GM18511 (cell line): Measurements from ENCODE around the gene NKX1-1.
"Not testable (repeated sequence)": the region's sequence is repeated elsewhere in the genome, so short reads cannot be mapped to it uniquely, and the experiment has no call there.

Experiments
- ATAC-seq: cut with Tn5 transposase; IDR thresholded peaks from one replicate; pipeline ENCODE4 v1.9.1; 2021; ENCODE audit warnings: mild to moderate bottlenecking, moderate library complexity; ENCODE audit not compliant: unreplicated experiment

Gene NKX1-1

DNA sequence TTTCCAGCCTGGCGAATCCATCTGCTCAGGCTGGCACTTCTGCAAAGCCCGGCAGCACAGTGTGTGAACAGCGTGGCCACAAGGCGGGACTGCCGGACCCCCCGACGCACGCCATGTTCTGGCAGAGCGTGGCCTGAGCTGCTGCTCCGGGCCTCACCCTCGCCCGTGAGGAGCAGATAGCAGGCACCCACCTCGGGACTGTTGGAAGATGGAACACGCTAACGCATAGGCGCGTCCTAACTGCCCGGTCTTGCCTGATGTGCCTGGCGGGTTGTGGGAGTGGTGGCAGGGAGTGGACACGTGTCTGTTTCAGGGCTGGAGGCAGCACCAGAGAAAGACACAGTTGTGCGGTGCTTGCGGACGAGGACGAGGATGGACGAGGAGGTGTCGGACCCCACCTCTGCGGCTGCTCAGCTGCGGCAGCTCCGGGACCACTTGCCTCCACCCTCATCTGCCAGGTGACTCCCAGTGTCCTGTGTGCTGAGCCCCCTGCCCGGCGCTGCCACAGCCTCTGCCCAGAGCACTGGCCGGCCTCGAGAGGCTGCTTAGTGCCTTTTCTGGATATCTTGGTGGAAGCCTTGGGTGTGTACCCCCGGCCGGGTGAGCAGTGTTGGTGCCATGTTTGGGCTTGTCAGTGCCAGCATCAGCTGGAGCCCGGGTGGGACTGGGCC is 31.1 kb downstream of the NKX1-1 start:
- no peak for ATAC-seq

DNA sequence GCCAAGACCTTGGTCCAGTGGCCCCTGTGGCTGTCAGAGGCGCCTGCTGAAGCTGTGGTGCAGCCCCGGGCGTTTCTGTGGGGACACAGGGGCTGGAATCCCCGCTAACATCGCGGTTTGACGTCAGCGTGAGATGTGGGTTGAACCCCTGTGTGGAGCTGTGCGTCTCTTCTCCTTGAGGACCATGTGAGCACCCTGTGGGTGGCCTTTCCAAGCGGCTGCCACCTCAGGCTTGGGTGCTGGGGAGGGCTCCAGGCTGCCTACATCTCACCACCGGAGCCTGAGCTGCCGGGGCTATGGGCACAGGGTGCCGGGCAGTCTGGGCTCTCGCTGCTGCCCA is 31.6 kb downstream of the NKX1-1 start:
- ATAC-seq, result no peak

DNA sequence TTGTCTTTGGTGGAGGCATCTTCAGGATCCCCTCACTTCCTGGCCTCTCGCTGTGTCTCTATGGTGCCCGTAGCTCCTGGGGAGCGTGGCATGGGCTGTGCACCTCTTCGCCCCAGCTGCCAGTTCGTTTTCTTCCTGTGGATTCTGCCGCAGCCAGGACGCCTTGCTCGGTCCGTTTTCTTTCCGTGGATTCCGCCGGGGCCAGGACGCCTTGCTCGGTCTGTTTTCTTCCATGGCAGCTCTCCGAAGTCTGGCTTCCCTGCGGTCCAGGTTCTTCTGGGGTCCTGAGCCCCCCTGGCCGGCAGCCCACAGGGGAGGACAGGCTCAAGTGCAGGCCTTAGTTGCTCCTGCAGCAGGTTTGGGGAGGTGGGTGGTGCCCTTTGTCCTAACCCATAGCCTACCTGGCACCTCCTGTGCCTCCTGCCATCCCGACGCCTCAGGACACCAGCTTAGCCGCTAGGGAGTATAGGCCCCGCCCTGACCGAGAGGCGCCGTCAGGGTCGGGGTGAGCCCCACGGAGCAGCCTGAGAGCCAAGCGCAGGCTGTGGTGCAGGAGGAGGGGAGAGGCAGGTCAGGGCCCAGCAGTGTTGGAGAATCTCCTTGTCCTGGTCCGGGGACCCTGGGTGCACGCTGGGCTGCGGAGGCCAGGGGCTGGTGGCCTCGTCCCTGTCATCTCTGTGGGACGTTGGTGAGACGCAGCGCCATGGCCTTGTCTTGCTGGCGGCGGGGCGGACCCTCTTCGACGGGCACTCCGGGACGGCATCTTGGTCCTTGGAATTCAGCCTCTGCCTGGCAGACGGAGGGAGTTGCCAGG is 32.1 kb downstream of the NKX1-1 start:
- no peak for ATAC-seq

DNA sequence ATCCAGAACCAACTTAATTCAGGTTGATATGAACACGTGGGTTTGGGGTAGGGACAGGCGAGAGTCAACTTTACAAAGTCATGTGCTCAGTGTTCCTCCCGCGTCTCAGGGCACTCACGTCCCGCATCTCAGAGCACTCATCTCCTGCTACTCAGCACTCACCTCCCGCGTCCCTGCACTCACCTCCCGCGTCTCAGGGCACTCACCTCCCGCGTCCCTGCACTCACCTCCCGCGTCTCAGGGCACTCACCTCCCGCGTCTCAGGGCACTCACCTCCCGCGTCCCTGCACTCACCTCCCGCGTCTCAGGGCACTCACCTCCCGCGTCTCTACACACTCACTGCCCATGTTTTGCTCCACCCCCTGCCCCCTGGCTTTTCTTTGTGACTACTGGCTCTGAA is 33.7 kb downstream of the NKX1-1 start:
- not testable (repeated sequence) for ATAC-seq

DNA sequence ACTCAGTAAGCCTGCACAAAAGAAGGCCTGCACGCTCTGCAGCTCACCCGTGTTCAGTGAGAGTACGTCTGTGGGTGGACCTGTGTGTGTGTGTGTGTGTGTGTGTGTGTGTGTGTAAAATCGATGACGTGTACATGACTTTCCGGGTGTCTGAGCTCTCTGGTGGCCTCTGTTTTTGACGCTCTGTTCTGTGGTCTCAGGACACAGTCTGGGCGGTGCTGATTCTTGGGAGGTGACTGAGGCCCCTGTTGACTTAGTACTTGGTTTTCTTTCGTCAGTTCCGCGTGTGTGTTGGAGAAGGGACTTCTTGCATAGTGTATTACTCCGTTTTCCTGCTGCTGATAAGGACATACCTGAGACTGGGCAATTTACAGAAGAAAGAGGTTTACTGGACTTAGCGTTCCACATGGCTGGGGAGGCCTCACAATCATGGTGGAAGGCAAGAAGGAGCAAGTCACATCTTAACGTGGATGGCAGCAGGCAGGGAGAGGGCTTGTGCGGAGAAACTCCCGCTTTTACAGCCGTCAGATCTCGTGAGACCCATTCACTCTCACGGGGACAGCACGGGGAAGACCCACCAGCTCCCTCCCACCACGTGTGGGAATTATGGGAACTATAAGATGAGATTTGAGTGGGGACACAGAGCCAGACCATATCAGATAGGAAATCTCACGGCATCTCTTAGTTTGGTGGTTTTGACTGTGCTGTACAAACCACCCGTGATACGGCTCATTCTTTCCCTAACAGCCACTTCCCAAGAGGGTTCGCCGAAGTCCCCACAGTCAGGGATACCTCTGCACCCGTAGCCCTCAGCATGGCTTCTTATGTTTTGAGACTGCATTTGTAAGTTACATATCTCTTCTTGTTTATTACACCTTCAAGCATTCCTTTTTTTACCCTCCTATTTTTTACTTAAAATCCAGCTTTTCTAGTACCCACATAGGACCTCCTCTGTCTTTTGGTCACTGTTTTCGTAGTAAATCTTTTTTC is 34.8 kb downstream of the NKX1-1 start:
- no peak for ATAC-seq

DNA sequence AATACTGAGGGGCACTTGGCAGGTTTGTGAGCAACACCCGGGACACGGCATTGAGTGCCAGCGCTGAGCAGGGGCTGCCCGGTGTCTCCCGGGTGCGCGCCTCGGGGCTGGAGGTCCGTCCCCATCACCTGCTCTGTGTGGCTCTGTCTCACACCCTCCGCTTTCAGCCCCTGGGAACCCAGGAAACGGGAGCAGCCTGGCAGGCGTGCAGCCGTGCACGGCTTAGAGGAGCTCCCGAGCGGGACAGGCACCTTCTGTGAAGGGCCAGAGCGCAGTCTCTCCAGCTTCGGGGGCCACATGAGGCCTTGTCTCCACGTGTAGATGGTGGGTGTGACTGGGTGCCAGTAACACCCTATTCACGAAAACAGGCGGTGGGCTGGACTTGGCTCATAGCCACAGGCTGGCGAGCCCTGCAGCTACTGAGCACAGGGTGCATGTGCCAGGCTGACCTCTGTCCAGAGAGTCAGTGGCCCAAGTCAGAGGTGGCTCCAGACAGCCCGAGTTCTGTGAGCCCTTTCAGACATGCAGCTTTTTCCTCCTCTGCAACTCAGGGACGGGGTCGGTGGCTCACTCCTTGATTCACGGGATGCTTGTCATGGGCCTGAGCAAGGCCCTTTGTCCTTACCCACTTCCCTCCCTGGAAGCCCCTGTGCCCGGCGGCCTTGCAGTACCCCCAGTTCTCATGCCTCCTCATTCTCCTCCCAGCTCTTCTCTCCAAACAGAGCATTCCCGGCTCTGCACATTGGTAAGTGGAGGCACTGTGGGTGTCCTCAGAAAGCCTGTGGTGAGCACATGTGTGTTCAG is 35.7 kb downstream of the NKX1-1 start:
- ATAC-seq, result no peak

DNA sequence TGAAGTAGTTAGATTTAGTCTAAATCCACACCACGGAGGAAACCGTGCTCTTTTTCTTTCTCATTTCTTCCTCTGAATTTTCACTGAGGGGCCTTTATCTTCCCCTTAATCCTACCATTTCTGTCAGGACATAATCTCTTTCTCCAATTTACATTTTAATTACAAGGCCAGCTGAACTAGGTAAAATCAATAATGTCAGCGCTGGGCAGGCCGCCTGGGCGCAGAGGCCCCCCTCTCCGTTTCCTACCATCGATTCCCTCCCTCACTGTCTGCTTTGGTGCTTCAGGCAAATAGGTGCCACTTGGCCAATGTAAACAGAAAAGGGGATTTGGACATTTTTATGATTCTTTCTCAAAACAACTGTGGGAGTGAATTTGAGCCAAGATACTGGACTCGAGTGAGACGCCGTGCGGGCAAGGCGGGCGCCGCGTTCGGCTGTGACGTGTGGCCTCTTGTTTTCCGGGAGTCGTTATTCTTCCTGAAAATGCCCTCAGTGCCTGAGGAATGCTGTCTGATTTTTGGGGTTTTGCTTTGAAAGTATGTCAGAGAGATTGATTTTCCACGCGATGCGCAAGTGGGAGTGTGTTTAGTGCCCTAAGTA is 36.7 kb downstream of the NKX1-1 start:
- ATAC-seq, result no peak

DNA sequence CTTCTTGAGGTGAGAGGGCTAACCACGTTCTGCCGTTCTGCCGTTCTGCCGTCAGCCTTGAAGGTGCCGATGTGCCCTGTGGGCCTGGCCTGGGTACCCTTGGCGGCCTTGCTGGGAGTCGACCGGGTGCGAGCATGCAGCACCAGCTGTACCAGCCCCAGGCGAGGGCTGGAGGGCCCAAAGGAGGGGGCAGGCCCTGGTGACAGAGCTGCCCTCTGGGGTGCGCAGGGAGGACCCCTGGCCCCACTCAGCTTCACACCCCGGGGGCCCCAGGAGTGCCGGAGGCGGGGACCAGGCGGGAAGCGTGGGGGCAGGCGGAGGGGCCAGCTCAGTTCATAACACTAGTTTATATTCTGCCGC is 37.2 kb downstream of the NKX1-1 start:
- ATAC-seq, result no peak

DNA sequence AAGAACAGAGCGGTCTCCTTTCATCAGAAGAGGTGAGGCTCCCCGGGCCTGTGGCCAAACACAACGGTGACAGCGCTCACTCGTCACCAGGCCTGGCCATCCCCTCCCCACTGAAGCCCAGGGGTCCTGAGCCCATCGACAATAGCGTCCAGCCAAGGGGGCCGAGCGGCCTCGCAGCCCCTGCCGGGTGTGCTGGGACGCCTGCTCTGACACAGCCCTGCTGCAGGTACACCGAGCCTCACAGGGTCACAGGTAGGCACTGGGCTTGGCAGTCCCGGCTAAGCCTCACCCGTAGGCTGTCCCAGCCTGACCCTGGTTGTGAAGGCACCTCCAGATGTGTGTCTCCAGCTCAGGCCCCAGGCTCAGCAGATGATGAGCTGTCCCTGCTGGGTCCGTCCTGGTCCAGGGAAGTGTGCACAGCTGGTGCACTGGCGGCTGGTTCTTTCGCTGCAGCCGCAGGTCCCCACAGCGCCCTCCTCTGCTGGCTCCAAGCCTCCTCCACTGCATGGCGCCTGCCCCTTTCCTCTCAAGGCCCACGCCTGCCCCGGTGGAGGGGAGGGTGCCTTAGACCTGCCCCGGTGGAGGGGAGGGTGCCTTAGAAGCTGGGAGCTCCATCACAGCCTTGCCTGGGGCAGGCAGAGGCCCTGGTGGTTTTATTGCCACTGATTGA is 37.7 kb downstream of the NKX1-1 start:
- ATAC-seq, result no peak

DNA sequence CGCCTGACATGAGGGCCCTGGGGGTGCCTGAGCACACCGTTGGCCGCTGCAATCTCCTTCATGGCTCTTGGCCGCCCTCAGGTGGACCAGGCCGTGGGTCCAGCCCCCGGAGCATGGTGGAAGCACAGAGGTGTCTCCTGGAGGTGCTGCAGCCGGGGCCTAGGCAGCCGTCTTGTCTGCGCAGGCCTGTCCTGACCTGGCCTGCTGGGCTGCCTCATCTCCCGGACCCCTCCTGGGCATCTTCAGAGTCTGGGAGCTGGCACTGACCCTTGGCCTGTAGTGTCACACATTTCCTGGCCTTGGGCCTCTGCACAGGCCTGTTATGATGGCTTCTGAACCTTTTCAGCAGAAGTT is 38.3 kb downstream of the NKX1-1 start:
- no peak for ATAC-seq

DNA sequence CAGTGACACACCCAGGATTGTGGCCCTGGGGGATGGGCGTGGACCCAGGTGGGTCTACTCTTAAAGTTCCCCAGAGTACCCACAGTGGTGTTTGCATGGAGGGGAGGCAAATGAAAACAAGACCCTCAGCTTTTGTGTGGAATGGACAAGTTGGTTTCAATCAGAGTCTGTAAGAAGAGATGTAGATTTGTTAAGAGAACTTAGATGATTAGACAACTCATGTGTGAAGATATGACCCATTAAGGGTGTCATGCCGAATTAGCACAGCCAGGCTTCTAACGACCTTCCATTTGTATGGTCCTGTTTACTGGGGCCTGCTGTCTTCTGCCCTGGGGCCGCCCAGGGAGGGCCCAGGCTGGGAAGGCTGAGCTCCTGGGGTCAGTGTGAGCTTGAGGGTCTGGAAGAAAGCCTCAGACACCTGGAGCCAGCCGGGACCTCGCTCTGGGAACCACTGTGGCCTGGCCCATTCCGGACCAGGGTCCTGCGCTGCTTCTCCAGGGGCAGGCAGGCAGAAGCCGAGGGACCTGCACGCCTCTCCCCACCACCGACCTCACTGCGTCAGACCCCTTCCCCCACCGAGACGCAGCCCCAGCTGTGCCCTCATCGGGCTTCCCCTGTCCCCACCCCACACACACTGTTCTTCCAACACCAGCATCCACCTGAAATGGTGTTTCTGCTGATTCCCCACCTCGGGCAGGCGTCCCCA is 38.9 kb downstream of the NKX1-1 start:
- ATAC-seq, result no peak

DNA sequence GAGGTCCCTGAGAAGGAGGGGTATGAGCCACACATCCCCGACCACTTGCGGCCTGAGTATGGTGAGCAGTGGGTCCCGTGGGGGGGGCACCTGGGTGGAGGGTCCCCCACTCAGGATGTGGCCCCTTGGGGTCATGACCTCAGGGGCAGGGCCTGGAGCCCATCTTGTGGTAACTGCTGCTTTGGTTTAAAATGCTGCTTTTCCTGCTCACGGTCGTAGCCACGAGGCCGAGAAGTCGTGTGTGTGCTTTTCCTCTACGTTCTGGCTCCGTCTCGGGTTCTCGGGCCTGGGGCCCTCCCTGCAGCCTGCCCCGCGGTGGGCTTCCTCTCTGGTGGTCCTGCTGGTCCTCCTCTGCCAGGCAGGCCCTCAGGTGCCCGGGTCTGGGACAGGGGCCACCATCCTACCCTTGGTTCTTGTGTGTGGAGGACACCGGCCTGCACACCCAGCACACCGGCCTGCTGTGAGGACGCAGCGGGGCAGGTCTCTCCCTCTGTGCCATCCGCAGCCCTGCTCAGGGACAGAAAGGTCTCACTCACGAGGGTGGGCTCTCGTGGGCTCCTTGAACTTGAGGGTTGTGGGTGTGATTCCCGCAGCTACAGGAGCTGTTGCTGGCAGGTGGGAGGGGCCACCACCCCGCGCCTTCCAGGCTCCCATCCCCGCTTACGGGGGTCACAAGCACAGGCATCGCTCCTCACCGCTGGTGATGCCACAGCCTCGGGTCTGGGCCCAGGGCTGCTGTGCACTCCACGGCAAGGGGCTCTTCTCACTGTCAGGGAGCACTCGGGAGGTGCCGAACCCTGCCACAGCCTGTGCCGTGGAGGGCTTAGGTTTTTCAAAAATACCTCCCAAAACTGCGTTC is 39.6 kb downstream of the NKX1-1 start:
- no peak for ATAC-seq

DNA sequence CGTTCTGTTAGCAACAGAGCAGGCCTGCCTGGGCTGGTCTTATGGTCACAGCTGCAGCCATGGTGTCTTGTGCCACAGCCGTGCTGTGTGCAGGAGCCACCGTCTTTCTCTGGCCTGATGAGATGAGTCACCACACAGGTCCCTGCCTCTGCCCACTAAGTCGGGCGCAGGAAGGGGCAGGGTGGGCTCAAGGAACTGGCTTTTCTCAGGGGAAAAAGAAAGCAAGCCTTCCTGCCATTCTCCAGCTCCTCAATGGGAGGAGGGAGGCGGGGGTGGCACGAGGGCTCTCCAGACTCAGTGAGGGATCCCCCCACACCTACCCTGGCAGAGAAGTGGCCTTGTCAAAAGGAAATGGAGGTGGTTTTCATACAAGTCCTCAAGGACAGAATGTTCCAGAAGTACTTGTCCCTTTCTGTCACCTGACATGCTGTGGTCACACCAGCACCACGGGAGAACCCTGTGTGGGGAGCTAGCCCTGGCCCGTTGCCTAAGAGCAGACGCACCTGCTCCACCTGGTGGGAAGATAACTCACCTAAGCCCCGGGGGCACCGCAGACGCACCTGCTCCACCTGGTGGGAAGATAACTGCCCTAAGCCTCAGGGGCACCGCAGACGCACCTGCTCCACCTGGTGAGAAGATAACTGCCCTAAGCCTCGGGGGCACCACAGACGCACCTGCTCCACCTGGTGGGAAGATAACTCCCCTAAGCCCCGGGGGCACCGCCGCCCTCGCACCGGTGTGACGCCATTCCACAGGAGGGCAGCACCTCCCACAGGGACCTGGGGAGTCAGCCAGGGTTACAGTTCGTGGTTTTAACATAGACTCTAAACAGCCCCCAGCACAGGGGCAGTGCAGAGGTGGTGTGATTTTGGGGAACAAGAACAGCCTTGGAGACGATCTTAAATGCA is 40.7 kb downstream of the NKX1-1 start:
- ATAC-seq, result no peak

DNA sequence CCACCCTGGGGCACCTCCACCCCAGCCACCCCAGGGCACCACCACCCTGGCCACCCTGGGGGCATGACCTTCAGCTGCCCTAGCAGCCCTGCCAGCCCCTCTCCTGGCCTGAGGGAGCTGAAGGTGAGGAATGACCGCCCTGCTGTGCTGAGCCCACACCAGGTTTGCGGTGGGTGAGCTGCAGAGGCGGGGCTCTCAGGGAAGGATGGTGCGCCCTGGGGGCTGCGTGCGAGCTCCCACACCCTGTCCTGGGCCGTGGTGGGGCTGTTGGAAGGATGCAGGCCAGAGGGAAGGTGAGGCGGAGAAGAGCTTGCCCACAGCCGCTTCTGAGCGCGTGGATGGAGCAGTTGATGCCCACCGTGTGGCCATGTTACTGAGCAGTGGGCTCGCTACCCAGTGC is 41.5 kb downstream of the NKX1-1 start:
- ATAC-seq, result no peak

DNA sequence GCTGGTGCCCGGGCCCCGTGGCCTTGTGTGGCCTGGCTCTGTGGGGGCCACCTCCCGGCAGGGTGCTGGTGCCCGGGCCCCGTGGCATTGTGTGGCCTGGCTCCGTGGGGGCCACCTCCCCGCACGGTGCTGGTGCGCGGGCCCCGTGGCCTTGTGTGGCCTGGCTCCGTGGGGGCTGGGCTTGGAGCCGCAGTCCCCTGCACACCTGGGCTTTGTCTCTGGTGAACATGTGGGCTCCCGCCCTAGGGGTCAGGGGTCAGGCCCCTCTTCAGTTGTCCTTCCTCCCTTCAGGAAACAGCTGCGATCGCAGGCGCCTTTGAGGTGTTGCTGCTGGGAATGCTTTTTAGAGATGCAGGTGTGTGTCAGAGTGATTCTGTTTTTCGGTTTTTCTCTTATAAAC is 42.0 kb downstream of the NKX1-1 start:
- ATAC-seq, result no peak

DNA sequence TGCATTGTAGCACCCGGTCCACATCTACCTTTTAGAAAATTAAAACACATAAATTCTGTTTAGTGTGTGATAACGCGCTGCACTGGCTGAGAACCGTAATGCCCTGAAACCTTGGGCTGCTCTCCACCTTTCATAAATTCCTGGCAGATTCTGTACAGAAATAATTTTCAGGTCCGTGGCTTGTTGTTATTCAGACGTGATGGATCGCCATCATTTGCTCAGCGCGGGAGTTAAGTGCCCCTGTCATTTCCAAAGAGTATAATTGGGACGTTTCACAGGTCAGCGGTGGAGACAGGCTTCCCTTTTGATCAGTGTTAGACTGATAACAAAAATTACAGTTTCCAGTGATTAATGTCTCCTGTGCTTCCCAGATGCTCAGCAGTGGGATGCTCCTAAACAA is 42.7 kb downstream of the NKX1-1 start:
- no peak for ATAC-seq

DNA sequence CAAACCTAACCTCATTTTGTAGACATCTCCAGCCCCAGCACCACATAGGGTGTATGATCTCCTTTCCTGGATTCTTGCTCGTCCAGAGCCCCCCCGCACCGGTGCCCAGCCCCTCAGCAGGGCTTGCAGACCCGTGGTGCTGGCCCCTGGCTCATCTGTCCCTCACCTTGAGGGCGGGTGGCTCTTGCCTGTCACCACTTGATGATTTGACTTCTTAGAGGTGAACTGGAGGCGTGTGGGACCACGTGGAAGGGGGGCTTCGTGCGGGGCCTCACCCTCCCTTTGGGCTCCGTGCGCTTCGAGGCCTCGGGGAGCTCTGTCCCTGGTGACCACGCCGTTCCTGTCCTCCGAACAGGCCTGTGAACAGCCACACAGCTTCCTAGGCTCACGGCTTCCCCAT is 43.7 kb downstream of the NKX1-1 start:
- no peak for ATAC-seq
